Gastrocnemius medialis (tissue), 4 donors: ENCODE measurements around the gene CRYGS. TPM values are rescaled to one million over a fixed set of nuclear protein-coding genes. Genes with fewer than 3 reads are reported as not detected.
A peak's percentile ranks its signal among the peaks of the same experiment; 100 is the strongest.

Source experiments
- ATAC-seq, 2 donors: fragments of 150-250 bp; one replicate each; pipeline ENCODE4 v1.9.1; 2016
- DNase-seq, 2 donors: peaks; one replicate each; pipeline ENCODE4 v3.0.0-alpha.2; 2019
- H3K27ac ChIP-seq, 4 donors: fragments of 200-600 bp; sonication (generic); 1 replicate in 1 of 4; 2 replicates in 3 of 4; pipeline ENCODE4 v1.5.1; 2016 to 2018; ENCODE audit warnings: mild to moderate bottlenecking in 2 of 4, moderate library complexity in 1 of 4
- H3K27me3 ChIP-seq, 3 donors: fragments of 200-600 bp; sonication (generic) in 2 of 3; 1 replicate in 1 of 3; 2 replicates in 2 of 3; pipeline versions ENCODE4 v1.5.1 to v1.6.0; 2016 to 2019; ENCODE audit warnings: mild to moderate bottlenecking in 1 of 3, moderate library complexity in 1 of 3
- H3K36me3 ChIP-seq, 2 donors: fragments of 200-600 bp; sonication (generic) in 1 of 2; one replicate each; pipeline ENCODE4 v1.5.1; 2017 to 2018
- H3K4me1 ChIP-seq, 2 donors: fragments of 200-600 bp; sonication (generic) in 1 of 2; one replicate each; pipeline ENCODE4 v1.5.1; 2016 to 2017; ENCODE audit warnings: mild to moderate bottlenecking in 2 of 2
- H3K4me3 ChIP-seq, 4 donors: fragments of 200-600 bp; sonication (generic) in 3 of 4; 1 replicate in 1 of 4; 2 replicates in 3 of 4; pipeline ENCODE4 v1.5.1; 2016 to 2019; ENCODE audit warnings: mild to moderate bottlenecking in 2 of 4
- H3K9me3 ChIP-seq, 3 donors: fragments of 200-600 bp; sonication (generic) in 2 of 3; 1 replicate in 1 of 3; 2 replicates in 2 of 3; pipeline ENCODE4 v1.5.1; 2016 to 2019
- POLR2A ChIP-seq, 2 donors: fragments of 450-650 bp; IDR thresholded peaks; one replicate each; pipeline ENCODE4 v1.6.1; 2017; ENCODE audit warnings: antibody characterized with exemption in 2 of 2, mild to moderate bottlenecking in 2 of 2, moderate library complexity in 2 of 2
- in situ Hi-C, 4 donors: fragments of 200-750 bp; cut with MboI; loops; one replicate each; pipeline versions ENCODE4 v1.15.0 to v1.8.0; 2017; ENCODE audit warnings: low sequenced_read_pairs in 4 of 4
- intact Hi-C: fragments of 100-400 bp; cut with DNase I; formaldehyde crosslinking; loops from one replicate; pipeline ENCODE4 v1.15.1; 2023; ENCODE audit warnings: low total_unique reads
- total RNA-seq, 4 donors: library from RNA; depleted of rRNA; stranded (reverse); fragments of >200 nt; gene quantifications; one replicate each; pipeline versions ENCODE4 v1.1.0 to v1.2.3, GENCODE V29; 2016
- TF ChIP-seq, protein P1 (sequence below), 5 experiments: fragments of 450-650 bp in 3 of 5; fragments of 200-600 bp in 2 of 5; sonication (generic) in 2 of 5; IDR thresholded peaks in 4 of 5; conservative IDR thresholded peaks in 1 of 5; 1 replicate in 4 of 5; 2 replicates in 1 of 5; pipeline ENCODE4 v1.5.1; 2016 to 2019; ENCODE audit warnings: antibody characterized with exemption in 5 of 5, mild to moderate bottlenecking in 3 of 5, moderate library complexity in 3 of 5

Gene CRYGS
- total RNA-seq, 4 donors from 2014 or later: 2.1 TPM; not detected in 3

DNA sequence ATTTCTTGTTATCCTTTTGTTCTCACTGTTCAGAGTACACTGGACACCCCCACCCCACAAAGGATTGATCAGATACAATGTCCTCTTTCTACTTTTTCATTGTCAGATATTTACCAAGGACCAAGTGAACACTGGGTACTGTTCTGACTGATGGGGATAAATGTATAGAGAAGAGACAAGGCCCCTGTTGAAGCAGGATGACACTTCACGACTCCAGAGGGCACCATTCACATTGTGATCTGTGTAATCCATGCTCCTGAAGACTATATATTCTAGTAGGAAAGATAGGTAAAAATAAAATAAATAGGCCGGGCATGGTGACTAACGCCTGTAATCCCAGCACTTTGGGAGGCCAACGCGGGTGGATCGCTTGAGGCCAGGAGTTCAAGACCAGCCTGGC is 7.2 kb upstream of the CRYGS start:
- ATAC-seq (no peak), DNase-seq (no peak)
- TF ChIP-seq POLR2A (IDR thresholded peaks at IDR 0.05): no peak
- TF ChIP-seq, protein P1, sequence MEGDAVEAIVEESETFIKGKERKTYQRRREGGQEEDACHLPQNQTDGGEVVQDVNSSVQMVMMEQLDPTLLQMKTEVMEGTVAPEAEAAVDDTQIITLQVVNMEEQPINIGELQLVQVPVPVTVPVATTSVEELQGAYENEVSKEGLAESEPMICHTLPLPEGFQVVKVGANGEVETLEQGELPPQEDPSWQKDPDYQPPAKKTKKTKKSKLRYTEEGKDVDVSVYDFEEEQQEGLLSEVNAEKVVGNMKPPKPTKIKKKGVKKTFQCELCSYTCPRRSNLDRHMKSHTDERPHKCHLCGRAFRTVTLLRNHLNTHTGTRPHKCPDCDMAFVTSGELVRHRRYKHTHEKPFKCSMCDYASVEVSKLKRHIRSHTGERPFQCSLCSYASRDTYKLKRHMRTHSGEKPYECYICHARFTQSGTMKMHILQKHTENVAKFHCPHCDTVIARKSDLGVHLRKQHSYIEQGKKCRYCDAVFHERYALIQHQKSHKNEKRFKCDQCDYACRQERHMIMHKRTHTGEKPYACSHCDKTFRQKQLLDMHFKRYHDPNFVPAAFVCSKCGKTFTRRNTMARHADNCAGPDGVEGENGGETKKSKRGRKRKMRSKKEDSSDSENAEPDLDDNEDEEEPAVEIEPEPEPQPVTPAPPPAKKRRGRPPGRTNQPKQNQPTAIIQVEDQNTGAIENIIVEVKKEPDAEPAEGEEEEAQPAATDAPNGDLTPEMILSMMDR (IDR thresholded peaks at IDR 0.05 in 4 of 5, conservative IDR thresholded peaks at IDR 0.05 in 1 of 5): no peak
- in situ Hi-C loops (loop anchor here in 2 of 4 donors (25.0 kb wide), 4 partner anchors 236 to 964 kb away; partner anchors contain the start of genes EIF4A2 (in 1 of the 2), ETV5 (in 1 of the 2) and SENP2 (in 1 of the 2)), intact Hi-C loops (no loop called here)
- H3K27ac ChIP-seq: no peak overlapping the region
- H3K27me3 ChIP-seq: no peaks in the 10 kb centered on the region
- H3K36me3 ChIP-seq: peaks cover 0 to 80% of the 10 kb centered on the region in 2 donors
- no peak overlapping the region for H3K4me3 ChIP-seq
- H3K9me3 ChIP-seq: no peaks in the 10 kb centered on the region
- no peaks in the 10 kb centered on the region for H3K4me1 ChIP-seq

DNA sequence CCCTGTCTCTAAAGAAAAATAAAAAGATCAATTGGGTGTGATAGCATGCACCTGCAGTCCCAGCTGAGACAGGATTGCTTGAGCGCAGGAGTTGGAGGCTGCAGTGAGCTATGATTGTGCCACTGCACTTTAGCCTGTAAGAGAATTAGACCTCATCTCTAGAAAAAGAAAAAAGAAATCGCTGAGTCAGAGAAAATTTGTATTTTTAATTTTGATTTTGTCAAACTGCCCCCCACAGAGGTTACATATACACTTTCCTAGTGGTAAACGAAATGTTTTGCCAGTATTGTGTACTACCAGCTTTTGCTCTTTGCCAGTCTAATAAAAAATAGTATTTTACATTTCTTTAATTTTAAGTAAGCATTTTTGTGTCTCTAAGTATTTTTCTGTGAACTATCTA is 5.3 kb upstream of the CRYGS start:
- no peak overlapping the region for H3K4me3 ChIP-seq
- intact Hi-C loops (no loop called here), in situ Hi-C loops (loop anchor here in 3 of 4 donors (5.0 to 10.0 kb wide), 3 partner anchors 295 to 567 kb away; no protein-coding TSS in a partner anchor)
- TF ChIP-seq, protein P1 (IDR thresholded peaks at IDR 0.05 in 4 of 5, conservative IDR thresholded peaks at IDR 0.05 in 1 of 5): no peak
- H3K27ac ChIP-seq: no peak overlapping the region
- no peaks in the 10 kb centered on the region for H3K4me1 ChIP-seq
- peaks cover 0 to 65% of the 10 kb centered on the region in 2 donors for H3K36me3 ChIP-seq
- no peaks in the 10 kb centered on the region for H3K27me3 ChIP-seq
- DNase-seq (no peak), ATAC-seq (no peak)
- no peaks in the 10 kb centered on the region for H3K9me3 ChIP-seq

DNA sequence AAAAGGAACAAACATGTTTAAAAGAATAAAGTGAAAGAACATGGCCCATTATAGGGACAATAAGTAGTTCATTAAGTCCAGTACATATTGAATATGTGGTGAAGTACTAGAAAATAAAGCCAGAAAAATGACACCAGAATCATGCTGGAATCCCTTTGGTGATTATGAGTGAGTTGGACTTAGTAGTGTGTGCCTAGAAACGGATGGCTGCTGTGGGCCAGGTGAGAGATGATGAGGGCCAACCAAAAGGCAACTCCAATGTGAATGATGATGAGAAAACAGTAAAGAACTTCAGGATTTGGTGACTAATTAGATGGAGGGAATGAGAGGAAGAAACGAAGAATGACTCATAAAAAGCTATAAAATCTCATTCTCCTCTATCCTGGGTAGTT is 3.3 kb downstream of the CRYGS start:
- DNase-seq: no peak
- Histone ChIP-seq H3K9me3 (no peaks in the 10 kb centered on the region), H3K36me3 (peaks cover 0 to 7% of the 10 kb centered on the region in 2 donors), H3K4me3 (no peak overlapping the region), H3K27ac (no peak overlapping the region), H3K4me1 (peaks cover 0 to 6% of the 10 kb centered on the region in 2 donors), H3K27me3 (no peaks in the 10 kb centered on the region)
- intact Hi-C loops: loop anchor here (1.0 to 2.0 kb wide), 2 partner anchors 282 to 558 kb away; no protein-coding TSS in a partner anchor
- in situ Hi-C loops: loop anchor here in 2 of 4 donors (10.0 kb wide), 2 partner anchors 286 to 556 kb away; no protein-coding TSS in a partner anchor
- no peak for ATAC-seq
- TF ChIP-seq, protein P1 (IDR thresholded peaks at IDR 0.05 in 4 of 5, conservative IDR thresholded peaks at IDR 0.05 in 1 of 5): no peak
- TF ChIP-seq POLR2A (IDR thresholded peaks at IDR 0.05): no peak

DNA sequence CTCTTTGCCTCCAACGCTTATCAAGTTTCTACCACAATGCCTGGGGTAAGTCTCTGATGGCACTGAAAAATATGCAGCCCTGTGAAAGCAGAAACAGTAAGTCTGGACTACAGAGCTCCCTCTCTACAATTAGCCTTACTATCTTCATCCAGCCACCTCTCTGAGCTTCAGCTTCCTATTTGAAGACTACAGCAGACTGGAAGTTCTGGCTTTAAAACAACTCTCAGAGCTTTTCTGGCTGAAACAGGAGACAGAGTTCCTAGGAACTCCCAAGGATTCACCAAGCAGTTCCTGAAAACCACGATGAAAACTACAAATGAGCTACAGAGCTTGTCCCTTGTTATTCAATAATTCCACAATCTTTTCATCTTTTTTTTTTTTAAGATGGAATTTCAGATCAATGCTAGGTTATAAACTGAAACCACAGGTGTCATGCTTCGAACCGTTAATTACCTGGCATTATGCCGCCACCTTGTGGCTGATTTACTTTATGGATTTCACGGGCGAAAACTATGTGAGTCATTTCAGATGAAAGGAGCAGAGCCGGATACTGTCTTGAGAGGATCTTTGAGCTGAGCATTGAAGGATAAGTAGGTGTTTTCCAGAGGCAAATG is 3.9 kb downstream of the CRYGS start:
- no peak for TF ChIP-seq POLR2A (IDR thresholded peaks at IDR 0.05)
- TF ChIP-seq, protein P1 (IDR thresholded peaks at IDR 0.05 in 4 of 5, conservative IDR thresholded peaks at IDR 0.05 in 1 of 5): peak; percentile 56 to 72 (median 65)
- in situ Hi-C loops: loop anchor here in 2 of 4 donors (10.0 kb wide), 2 partner anchors 286 to 556 kb away; no protein-coding TSS in a partner anchor
- peak; percentile 29 to 51 for DNase-seq
- H3K27me3 ChIP-seq: no peaks in the 10 kb centered on the region
- H3K27ac ChIP-seq: no peak overlapping the region
- H3K36me3 ChIP-seq: peaks cover 0 to 7% of the 10 kb centered on the region in 2 donors
- peaks cover 0 to 6% of the 10 kb centered on the region in 2 donors for H3K4me1 ChIP-seq
- H3K4me3 ChIP-seq: peak overlapping the region in 3 of 4 donors; percentile 7 to 26 (median 7)
- intact Hi-C loops: loop anchor here (1.0 to 2.0 kb wide), 2 partner anchors 281 to 558 kb away; no protein-coding TSS in a partner anchor
- no peaks in the 10 kb centered on the region for H3K9me3 ChIP-seq
- peak; percentile 73 to 90 for ATAC-seq
